Kidney (tissue), 14 donors: Measurements from ENCODE around the gene RNGTT. TPM values are rescaled to one million over a fixed set of nuclear protein-coding genes. Genes with fewer than 3 reads are reported as not detected.
A peak's percentile ranks its signal among the peaks of the same experiment; 100 is the strongest.
"Not testable (repeated sequence)": the region's sequence is repeated elsewhere in the genome, so short reads cannot be mapped to it uniquely, and the experiment has no call there.

Experiments used
- DNase-seq, 5 donors: peaks; one replicate each; pipeline ENCODE4 v3.0.0-alpha.2; 2013 to 2020
- FAIRE-seq: peaks from 2 replicates; lab custom pipeline; 2012; peaks lifted over from hg19 to GRCh38; lab: Jason Lieb, UNC
- H3K27ac ChIP-seq, 2 donors: one replicate each; pipeline ENCODE4 v1.7.0; 2013; ENCODE audit warnings: low read depth in 2 of 2, low read length in 2 of 2, inconsistent platforms in 1 of 2
- H3K27me3 ChIP-seq: one replicate; pipeline ENCODE4 v1.7.1; 2013; ENCODE audit warnings: low read length, inconsistent platforms; ENCODE audit not compliant: control insufficient read depth, insufficient read depth
- H3K36me3 ChIP-seq, 3 donors: one replicate each; pipeline versions ENCODE4 v1.7.0 to v1.7.1; 2013; ENCODE audit warnings: low read length in 3 of 3, control low read depth in 1 of 3, inconsistent platforms in 1 of 3; ENCODE audit not compliant: insufficient read depth in 3 of 3, control insufficient read depth in 2 of 3
- H3K4me1 ChIP-seq, 3 donors: one replicate each; pipeline versions ENCODE4 v1.7.0 to v1.7.1; 2013; ENCODE audit warnings: low read length in 3 of 3, inconsistent platforms in 1 of 3, low read depth in 1 of 3; ENCODE audit not compliant: control insufficient read depth in 2 of 3, insufficient read depth in 2 of 3
- H3K4me3 ChIP-seq, 3 donors: one replicate each; pipeline versions ENCODE4 v1.7.0 to v1.8.1; 2013; ENCODE audit warnings: low read length in 3 of 3, control low read depth in 1 of 3, inconsistent platforms in 1 of 3
- H3K9ac ChIP-seq, 3 donors: one replicate each; pipeline versions ENCODE4 v1.7.0 to v1.7.1; 2013; ENCODE audit warnings: low read length in 3 of 3, control low read depth in 1 of 3, inconsistent platforms in 1 of 3
- H3K9me3 ChIP-seq, 3 donors: one replicate each; pipeline versions ENCODE4 v1.7.0 to v1.7.1; 2013; ENCODE audit warnings: low read length in 3 of 3, control low read depth in 1 of 3, inconsistent platforms in 1 of 3; ENCODE audit not compliant: control insufficient read depth in 2 of 3, insufficient read depth in 1 of 3
- CTCF ChIP-seq: IDR thresholded peaks from 3 replicates; pipeline ENCODE4 v1.5.1; 2012; ENCODE audit warnings: mild to moderate bottlenecking, moderate library complexity, borderline replicate concordance; ENCODE audit not compliant: insufficient read depth; ENCODE audit errors: extremely low read depth
- intact Hi-C: fragments of 100-400 bp; cut with DNase I; formaldehyde crosslinking; loops from one replicate; pipeline ENCODE4 v1.11.1; 2022
- polyA plus RNA-seq: library from polyadenylated mRNA; stranded (reverse); fragments of 350-450 nt; fragmentation: Illumina TruSeq; extraction: RNeasy Lipid Tissue Mini Kit (QIAGEN cat#74804); gene quantifications from one replicate; pipeline ENCODE4 v1.2.3, GENCODE V29; 2014; ENCODE audit warnings: low read depth, low replicate concordance; ENCODE audit not compliant: insufficient read depth
- total RNA-seq: library from RNA; stranded (reverse); fragmentation: NEBNext Ultra II Directional; extraction: Animal tissue kit (Norgen Biotek cat#: 25700); gene quantifications from one replicate; pipeline ENCODE4 v1.2.1, GENCODE V29; 2021
- donor health status: control.
- donor health status: control.
- donor health status: control.
- donor health status: control.
- donor health status: control.
- donor health status: DM: yes; HTN: yes; CAD: no.
- donor health status: Normal renal cell carcinoma (clear cell type).

Gene RNGTT
- total and polyA plus RNA-seq, 2 donors from 2014 or later: 5.4 to 13.8 TPM

GRCh38 chr6:88910922-88911778 is 52.3 kb downstream of the RNGTT start:
- intact Hi-C loops: no loop called here

GRCh38 chr6:88908598-88909548 is 54.5 kb downstream of the RNGTT start:
- Histone ChIP-seq H3K4me3 (no peak overlapping the region), H3K9me3 (no peaks in the 10 kb centered on the region), H3K27ac (no peak overlapping the region), H3K4me1 (peaks cover 0 to 2% (median 0%) of the 10 kb centered on the region in 3 donors), H3K27me3 (no peaks in the 10 kb centered on the region), H3K9ac (no peak overlapping the region), H3K36me3 (no peaks in the 10 kb centered on the region)
- FAIRE-seq (no peak), DNase-seq (no peak)
- no peak for TF ChIP-seq CTCF
- intact Hi-C loops: no loop called here

More at GRCh38 chr6:88910922-88911778, 52.3 kb downstream of the RNGTT start:
- H3K9me3 ChIP-seq: no peaks in the 10 kb centered on the region
- H3K27ac ChIP-seq: no peak overlapping the region
- no peak overlapping the region for H3K9ac ChIP-seq
- no peaks in the 10 kb centered on the region for H3K27me3 ChIP-seq
- peaks cover 0 to 2% (median 0%) of the 10 kb centered on the region in 3 donors for H3K4me1 ChIP-seq
- no peak overlapping the region for H3K4me3 ChIP-seq
- no peak for FAIRE-seq
- DNase-seq: peak in 2 of 5 donors; percentile 20 to 28
- H3K36me3 ChIP-seq: no peaks in the 10 kb centered on the region
- TF ChIP-seq CTCF: no peak

GRCh38 chr6:88907148-88907547 is 56.3 kb downstream of the RNGTT start:
- H3K4me3 ChIP-seq, DNase-seq, intact Hi-C loops, H3K9ac ChIP-seq, FAIRE-seq, H3K9me3 ChIP-seq, H3K27me3 ChIP-seq, H3K36me3 ChIP-seq, H3K27ac ChIP-seq, H3K4me1 ChIP-seq: not testable (repeated sequence)
